HCT116 (cell line): ENCODE results near the gene ITFG1. TPM values are rescaled to one million over a fixed set of nuclear protein-coding genes. Genes with fewer than 3 reads are reported as not detected.

ENCODE experiments used
- ATAC-seq: fragments of 200-7000 bp; cut with Tn5 transposase; 2 replicates; pipeline ENCODE4 v1.9.1; 2020; ENCODE audit warnings: mild to moderate bottlenecking, moderate library complexity
- BruUV-seq: library from RNA; stranded (reverse); fragments of 400-500 nt; replicated peaks from 2 replicates; lab custom pipeline; 2021; lab: Mats Ljungman, UMichigan
- CTCF ChIA-PET: fragments of 300-600 bp; sonication (Branson Sonifier 250); formaldehyde crosslinking; loops from one replicate; lab custom pipeline; 2021; ENCODE audit warnings: antibody characterized with exemption; lab: Charles Lee
- POLR2A ChIA-PET: fragments of 300-600, 350-600 bp; sonication (Branson Sonifier 250); formaldehyde crosslinking; loops from one replicate; lab custom pipeline; 2021; ENCODE audit warnings: antibody characterized with exemption; lab: Charles Lee
- RAD21 ChIA-PET, 2 experiments: fragments of 300-600 bp; sonication (Branson Sonifier 250); formaldehyde crosslinking; loops; one replicate each; lab custom pipeline; 2023; ENCODE audit warnings: low total read pairs in 2 of 2; ENCODE audit not compliant: uncharacterized antibody in 2 of 2, unreplicated experiment in 2 of 2, low non-redundant PET in 1 of 2; lab: Charles Lee
- DNase-seq: peaks from one replicate; pipeline ENCODE4 v3.0.0-alpha.2; 2010; ENCODE audit warnings: low read depth, low spot score
- H2AFZ ChIP-seq: fragments of 200-600 bp; shearing (Covaris generic), sonication (generic); 2 replicates; pipeline ENCODE4 v1.6.1; 2017; ENCODE audit warnings: low read depth, mixed run types, mixed read lengths, antibody characterized with exemption, low read length; ENCODE audit not compliant: poor library complexity, severe bottlenecking
- H3K27ac ChIP-seq: 2 replicates; pipeline ENCODE4 v1.5.1; 2012; ENCODE audit warnings: low read depth, low read length
- H3K27me3 ChIP-seq: fragments of 200-600 bp; sonication (generic); 2 replicates; pipeline ENCODE4 v1.6.1; 2016; ENCODE audit warnings: mixed run types, low read length, mixed read lengths; ENCODE audit not compliant: insufficient read depth
- H3K36me3 ChIP-seq, 2 experiments: fragments of 200-500 bp in 1 of 2; fragments of 200-600 bp in 1 of 2; sonication (Bioruptor generic) in 1 of 2; sonication (generic) in 1 of 2; 2 replicates each; pipeline versions ENCODE4 v1.5.1 to v1.6.1; 2014 to 2016; ENCODE audit warnings: low read length in 2 of 2, inconsistent platforms in 1 of 2, mixed read lengths in 1 of 2, mixed run types in 1 of 2; ENCODE audit not compliant: insufficient read depth in 2 of 2, control insufficient read depth in 1 of 2
- H3K4me1 ChIP-seq, 2 experiments: fragments of 200-600 bp in 1 of 2; sonication (generic) in 1 of 2; 2 replicates each; pipeline versions ENCODE4 v1.5.1 to v1.6.1; 2012 to 2017; ENCODE audit warnings: low read length in 2 of 2, inconsistent platforms in 1 of 2, mild to moderate bottlenecking in 1 of 2, mixed read lengths in 1 of 2, mixed run types in 1 of 2, moderate library complexity in 1 of 2; ENCODE audit not compliant: insufficient read depth in 2 of 2, control insufficient read depth in 1 of 2
- H3K4me2 ChIP-seq: fragments of 200-600 bp; sonication (generic); 2 replicates; pipeline ENCODE4 v1.6.1; 2017; ENCODE audit warnings: mixed run types, low read length, mixed read lengths
- H3K4me3 ChIP-seq, 2 experiments: fragments of 200-600 bp in 1 of 2; sonication (generic) in 1 of 2; replicated peaks in 1 of 2; 2 replicates each; pipeline ENCODE4 v1.5.1; 2011 to 2016; ENCODE audit warnings: low read length in 2 of 2, control low read depth in 1 of 2, low read depth in 1 of 2, mild to moderate bottlenecking in 1 of 2, mixed read lengths in 1 of 2, mixed run types in 1 of 2
- H3K79me2 ChIP-seq: fragments of 200-600 bp; sonication (generic); 2 replicates; pipeline ENCODE4 v1.6.1; 2017; ENCODE audit warnings: mild to moderate bottlenecking, mixed run types, low read length, moderate library complexity, mixed read lengths; ENCODE audit not compliant: insufficient read depth
- H3K9ac ChIP-seq: fragments of 200-600 bp; sonication (generic); 2 replicates; pipeline ENCODE4 v1.6.1; 2016; ENCODE audit warnings: low read length, mixed read lengths
- H3K9me2 ChIP-seq: fragments of 200-600 bp; sonication (generic), shearing (Covaris generic); 2 replicates; pipeline ENCODE4 v1.6.1; 2017; ENCODE audit warnings: mixed run types, mild to moderate bottlenecking, moderate library complexity; ENCODE audit not compliant: insufficient read depth
- H3K9me3 ChIP-seq, 2 experiments: fragments of 200-500 bp in 1 of 2; fragments of 200-600 bp in 1 of 2; sonication (Bioruptor generic) in 1 of 2; sonication (generic) in 1 of 2; 2 replicates each; pipeline ENCODE4 v1.6.1; 2014 to 2017; ENCODE audit warnings: low read length in 2 of 2, mixed read lengths in 2 of 2, inconsistent platforms in 1 of 2, low read depth in 1 of 2, mild to moderate bottlenecking in 1 of 2, mixed run types in 1 of 2, moderate library complexity in 1 of 2; ENCODE audit not compliant: control insufficient read depth in 1 of 2, insufficient read depth in 1 of 2
- H4K20me1 ChIP-seq: fragments of 200-600 bp; sonication (generic), shearing (Covaris generic); 2 replicates; pipeline ENCODE4 v1.6.1; 2017; ENCODE audit warnings: mixed run types, mild to moderate bottlenecking, moderate library complexity; ENCODE audit not compliant: insufficient read depth
- CEBPB ChIP-seq: IDR thresholded peaks from 2 replicates; pipeline ENCODE4 v1.6.1; 2012; ENCODE audit warnings: low read depth
- ELF1 ChIP-seq: IDR thresholded peaks from 2 replicates; pipeline ENCODE4 v1.6.1; 2012; ENCODE audit warnings: low read depth, borderline replicate concordance
- EZH2 ChIP-seq: fragments of 200-600 bp; sonication (generic); IDR thresholded peaks from 2 replicates; pipeline ENCODE4 v1.6.1; 2017; ENCODE audit warnings: antibody characterized with exemption, mixed run types
- EZH2phosphoT487 ChIP-seq: fragments of 200-600 bp; IDR thresholded peaks from 2 replicates; pipeline ENCODE4 v1.6.1; 2018; ENCODE audit warnings: antibody characterized with exemption, borderline replicate concordance
- FOSL1 ChIP-seq: IDR thresholded peaks from 2 replicates; pipeline ENCODE4 v1.6.1; 2012; ENCODE audit warnings: low read depth
- POLR2A ChIP-seq: IDR thresholded peaks from 2 replicates; pipeline ENCODE4 v1.7.0; 2011; ENCODE audit warnings: borderline replicate concordance; ENCODE audit not compliant: insufficient read depth, insufficient read length; ENCODE audit errors: extremely low read depth
- POLR2AphosphoS5 ChIP-seq: IDR thresholded peaks from 2 replicates; pipeline ENCODE4 v1.6.1; 2011; ENCODE audit warnings: mild to moderate bottlenecking, low read depth, low read length, moderate library complexity
- SIN3A ChIP-seq: IDR thresholded peaks from 2 replicates; pipeline ENCODE4 v1.6.1; 2012; ENCODE audit warnings: low read depth
- SP1 ChIP-seq: IDR thresholded peaks from 2 replicates; pipeline ENCODE4 v1.6.1; 2012; ENCODE audit warnings: low read depth
- SRF ChIP-seq: IDR thresholded peaks from 2 replicates; pipeline ENCODE4 v1.6.1; 2012; ENCODE audit warnings: low read depth
- YY1 ChIP-seq: IDR thresholded peaks from 2 replicates; pipeline ENCODE4 v1.6.1; 2011; ENCODE audit warnings: low read length, low read depth, moderate library complexity, mild to moderate bottlenecking; ENCODE audit not compliant: insufficient replicate concordance; ENCODE audit errors: extremely low read depth
- ZBTB33 ChIP-seq: IDR thresholded peaks from 2 replicates; pipeline ENCODE4 v1.6.1; 2011; ENCODE audit warnings: mild to moderate bottlenecking, low read length, moderate library complexity; ENCODE audit not compliant: insufficient replicate concordance; ENCODE audit errors: extremely low read depth
- ZFX ChIP-seq: fragments of 450-650 bp; IDR thresholded peaks from 2 replicates; pipeline ENCODE4 v1.6.1; 2017
- intact Hi-C: fragments of 100-400 bp; cut with micrococcal nuclease; formaldehyde crosslinking; loops from 2 replicates; pipeline ENCODE4 v1.10.0; 2022
- total RNA-seq: library from RNA; stranded (reverse); gene quantifications from one replicate; pipeline ENCODE4 v1.2.1, GENCODE V29; 2021; ENCODE audit not compliant: unreplicated experiment

The ITFG1 gene
- total RNA-seq, 1 experiment from 2014 or later = 24.9 TPM

- POLR2A ChIA-PET = interaction anchor here (0.7 kb wide), 1 partner anchor 16 kb away, joined by 3 read pairs; no protein-coding TSS in a partner anchor
- Histone ChIP-seq H3K9ac (no peak overlapping the region), H3K4me2 (no peak overlapping the region), H3K9me3 (no peaks in the 10 kb centered on the region), H2AFZ (no peak overlapping the region), H3K9me2 (0 out of 2 replicates have a peak, but pooled peaks cover 4% of the 10 kb centered on the region), H3K4me3 (no peak overlapping the region), H3K36me3 (no peaks in the 10 kb centered on the region), H3K4me1 (no peaks in the 10 kb centered on the region), H3K27me3 (no peaks in the 10 kb centered on the region), H3K79me2 (no peaks in the 10 kb centered on the region), H4K20me1 (no peaks in the 10 kb centered on the region), H3K27ac (no peak overlapping the region)
- CTCF ChIA-PET = interaction anchor here (1.0 kb wide), 1 partner anchor 16 kb away, joined by 3 read pairs; no protein-coding TSS in a partner anchor
- DNase-seq (no peak), ATAC-seq (no peak)
- no TSS peak for BruUV-seq
- intact Hi-C loops = no loop called here
- RAD21 ChIA-PET = no interaction called here
- TF ChIP-seq EZH2 (no peak), FOSL1 (no peak), SIN3A (no peak), YY1 (no peak), EZH2phosphoT487 (no peak), CEBPB (no peak), ZFX (no peak), ZBTB33 (no peak), ELF1 (no peak), POLR2A (no peak), SP1 (no peak), POLR2AphosphoS5 (no peak), SRF (no peak)
Measured at GRCh38 chr16:47125757-47126156, 335.1 kb downstream of the ITFG1 start.
